ENCODE measurements around the gene DMPK.

The DMPK gene

DNA sequence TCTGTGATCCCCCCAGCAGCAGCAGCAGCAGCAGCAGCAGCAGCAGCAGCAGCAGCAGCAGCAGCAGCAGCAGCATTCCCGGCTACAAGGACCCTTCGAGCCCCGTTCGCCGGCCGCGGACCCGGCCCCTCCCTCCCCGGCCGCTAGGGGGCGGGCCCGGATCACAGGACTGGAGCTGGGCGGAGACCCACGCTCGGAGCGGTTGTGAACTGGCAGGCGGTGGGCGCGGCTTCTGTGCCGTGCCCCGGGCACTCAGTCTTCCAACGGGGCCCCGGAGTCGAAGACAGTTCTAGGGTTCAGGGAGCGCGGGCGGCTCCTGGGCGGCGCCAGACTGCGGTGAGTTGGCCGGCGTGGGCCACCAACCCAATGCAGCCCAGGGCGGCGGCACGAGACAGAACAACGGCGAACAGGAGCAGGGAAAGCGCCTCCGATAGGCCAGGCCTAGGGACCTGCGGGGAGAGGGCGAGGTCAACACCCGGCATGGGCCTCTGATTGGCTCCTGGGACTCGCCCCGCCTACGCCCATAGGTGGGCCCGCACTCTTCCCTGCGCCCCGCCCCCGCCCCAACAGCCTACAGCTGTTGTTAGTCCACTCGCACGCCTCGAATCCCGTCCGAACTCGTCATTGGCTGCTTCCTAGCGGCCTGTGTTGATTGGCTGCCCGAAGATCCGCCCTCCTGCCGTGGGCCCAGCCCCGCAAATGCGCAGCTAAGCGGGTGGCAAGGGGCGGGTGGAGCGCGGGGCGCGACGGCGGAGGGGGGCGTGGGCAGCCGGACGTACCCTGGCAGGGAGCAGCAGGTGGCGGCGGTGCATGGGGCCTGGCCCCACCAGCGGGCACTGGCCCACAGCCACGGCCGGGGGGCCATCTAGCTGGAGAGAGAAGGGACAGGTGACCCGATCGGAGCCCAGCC is 11.8 kb downstream of the DMPK start:
- peak; percentile 95 for DNase-seq (ENCODE audit: low spot score)
- TF ChIP-seq, protein P1, sequence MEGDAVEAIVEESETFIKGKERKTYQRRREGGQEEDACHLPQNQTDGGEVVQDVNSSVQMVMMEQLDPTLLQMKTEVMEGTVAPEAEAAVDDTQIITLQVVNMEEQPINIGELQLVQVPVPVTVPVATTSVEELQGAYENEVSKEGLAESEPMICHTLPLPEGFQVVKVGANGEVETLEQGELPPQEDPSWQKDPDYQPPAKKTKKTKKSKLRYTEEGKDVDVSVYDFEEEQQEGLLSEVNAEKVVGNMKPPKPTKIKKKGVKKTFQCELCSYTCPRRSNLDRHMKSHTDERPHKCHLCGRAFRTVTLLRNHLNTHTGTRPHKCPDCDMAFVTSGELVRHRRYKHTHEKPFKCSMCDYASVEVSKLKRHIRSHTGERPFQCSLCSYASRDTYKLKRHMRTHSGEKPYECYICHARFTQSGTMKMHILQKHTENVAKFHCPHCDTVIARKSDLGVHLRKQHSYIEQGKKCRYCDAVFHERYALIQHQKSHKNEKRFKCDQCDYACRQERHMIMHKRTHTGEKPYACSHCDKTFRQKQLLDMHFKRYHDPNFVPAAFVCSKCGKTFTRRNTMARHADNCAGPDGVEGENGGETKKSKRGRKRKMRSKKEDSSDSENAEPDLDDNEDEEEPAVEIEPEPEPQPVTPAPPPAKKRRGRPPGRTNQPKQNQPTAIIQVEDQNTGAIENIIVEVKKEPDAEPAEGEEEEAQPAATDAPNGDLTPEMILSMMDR (IDR thresholded peaks at IDR 0.05; ENCODE audit: extremely low read depth, missing control alignments): peak; percentile 89

DNA sequence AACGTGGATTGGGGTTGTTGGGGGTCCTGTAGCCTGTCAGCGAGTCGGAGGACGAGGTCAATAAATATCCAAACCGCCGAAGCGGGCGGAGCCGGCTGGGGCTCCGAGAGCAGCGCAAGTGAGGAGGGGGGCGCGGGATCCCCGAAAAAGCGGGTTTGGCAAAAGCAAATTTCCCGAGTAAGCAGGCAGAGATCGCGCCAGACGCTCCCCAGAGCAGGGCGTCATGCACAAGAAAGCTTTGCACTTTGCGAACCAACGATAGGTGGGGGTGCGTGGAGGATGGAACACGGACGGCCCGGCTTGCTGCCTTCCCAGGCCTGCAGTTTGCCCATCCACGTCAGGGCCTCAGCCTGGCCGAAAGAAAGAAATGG is 12.5 kb downstream of the DMPK start:
- peak; percentile 66 for DNase-seq (ENCODE audit: low spot score)
- TF ChIP-seq, protein P1 (IDR thresholded peaks at IDR 0.05; ENCODE audit: extremely low read depth, missing control alignments): no peak

DNA sequence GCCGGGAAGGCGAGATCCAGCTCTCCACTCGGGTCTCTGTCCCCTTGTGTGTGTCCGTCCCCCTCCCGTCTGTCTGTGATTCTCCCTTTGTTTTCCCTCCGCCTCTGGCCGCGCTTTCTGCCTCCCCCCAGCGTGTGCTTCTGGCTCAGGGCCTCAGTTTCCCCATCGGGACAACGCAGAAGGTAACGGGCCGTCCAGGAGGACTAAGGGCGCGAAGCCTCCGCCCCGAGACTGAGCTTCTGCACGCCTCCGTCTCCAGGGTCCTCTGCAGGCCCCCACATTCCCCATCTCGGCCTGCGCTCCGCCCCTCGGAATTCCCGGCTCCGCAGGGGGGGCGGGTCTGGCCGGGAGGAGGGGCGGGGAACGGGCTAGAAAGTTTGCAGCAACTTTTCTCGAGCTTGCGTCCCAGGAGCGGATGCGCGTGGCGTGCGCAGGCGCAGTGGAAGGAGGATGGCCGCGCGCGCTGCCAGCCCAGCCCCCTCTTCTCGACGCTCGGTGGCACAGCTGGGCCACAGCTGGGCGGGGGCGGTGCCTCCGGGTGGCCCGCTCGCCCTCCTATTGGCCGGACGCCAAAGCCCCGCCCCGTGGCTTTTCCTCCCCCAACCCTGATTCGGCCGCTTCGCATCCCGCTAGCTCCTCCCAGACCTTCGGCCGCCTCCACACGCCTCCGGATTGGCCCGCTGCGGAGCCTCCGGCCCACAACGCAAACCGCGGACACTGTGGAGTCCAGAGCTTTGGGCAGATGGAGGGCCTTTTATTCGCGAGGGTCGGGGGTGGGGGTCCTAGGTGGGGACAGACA is 13.1 kb downstream of the DMPK start, which contains the start of gene SIX5:
TSS of gene SIX5 (minus strand) at position 269 of the 799 bp plus-strand sequence. CDS start 408 bp downstream, outside the sequence.
- DNase-seq (ENCODE audit: low spot score): peak; percentile 100
- TF ChIP-seq, protein P1 (IDR thresholded peaks at IDR 0.05; ENCODE audit: extremely low read depth, missing control alignments): no peak

DNA sequence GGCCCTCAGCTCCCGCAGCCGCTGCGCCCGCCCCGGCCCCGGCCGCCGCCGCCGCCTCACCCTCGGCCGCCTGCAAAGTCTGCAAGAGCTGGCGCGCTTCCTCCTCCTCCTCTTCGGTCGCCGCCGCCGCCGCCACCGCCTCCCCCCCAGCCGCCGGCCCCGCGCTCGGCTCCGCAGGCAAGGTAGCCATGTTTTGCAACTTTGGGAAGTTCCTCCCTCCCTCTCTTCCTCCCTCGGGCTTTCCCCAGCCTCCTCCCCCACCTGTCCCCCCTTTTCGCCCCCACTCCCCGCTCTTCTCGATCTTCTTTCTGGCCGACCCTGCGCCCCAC is 13.7 kb downstream of the DMPK start:
- no peak for DNase-seq (ENCODE audit: low spot score)
- TF ChIP-seq, protein P1 (IDR thresholded peaks at IDR 0.05; ENCODE audit: extremely low read depth, missing control alignments): no peak

DNA sequence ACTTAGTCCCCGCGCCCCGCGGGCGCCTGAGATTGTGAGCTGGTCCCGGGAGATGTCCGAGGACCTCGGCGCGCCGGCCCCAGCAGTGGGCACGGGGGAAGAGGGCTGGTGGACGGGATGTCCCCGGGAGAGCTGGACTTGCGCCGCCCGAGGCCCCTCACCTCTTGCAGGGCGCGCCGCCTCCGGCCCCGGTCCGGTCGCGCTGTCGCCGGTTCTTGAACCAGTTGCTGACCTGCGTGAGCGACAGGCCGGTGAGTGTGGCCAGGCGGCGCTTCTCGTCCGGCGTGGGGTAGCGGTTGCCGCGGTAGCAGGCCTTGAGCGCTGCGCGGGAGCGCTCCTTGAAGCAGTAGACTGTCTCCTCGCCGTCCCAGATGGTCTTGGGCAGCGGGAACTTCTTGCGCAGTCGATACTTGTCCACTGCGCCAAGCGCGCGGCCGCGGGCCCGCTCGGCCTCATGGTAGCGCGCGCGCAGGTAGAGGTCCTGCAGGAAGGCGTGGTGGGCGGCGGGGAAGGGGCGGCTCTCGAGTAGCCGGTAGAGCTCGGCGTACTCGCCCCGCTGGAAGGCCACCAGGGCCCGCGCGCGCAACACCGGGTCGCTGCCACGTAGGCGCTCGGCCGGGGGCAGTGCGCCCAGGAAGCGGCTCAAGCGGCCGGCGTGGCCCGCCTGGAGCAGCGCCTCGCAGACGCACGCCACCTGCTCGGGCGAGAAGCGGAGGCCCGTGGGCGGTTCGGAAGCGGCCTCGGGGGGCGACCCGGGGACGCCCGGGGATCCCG is 14.2 kb downstream of the DMPK start:
- TF ChIP-seq, protein P1 (IDR thresholded peaks at IDR 0.05; ENCODE audit: extremely low read depth, missing control alignments): no peak
- peak; percentile 82 for DNase-seq (ENCODE audit: low spot score)

DNA sequence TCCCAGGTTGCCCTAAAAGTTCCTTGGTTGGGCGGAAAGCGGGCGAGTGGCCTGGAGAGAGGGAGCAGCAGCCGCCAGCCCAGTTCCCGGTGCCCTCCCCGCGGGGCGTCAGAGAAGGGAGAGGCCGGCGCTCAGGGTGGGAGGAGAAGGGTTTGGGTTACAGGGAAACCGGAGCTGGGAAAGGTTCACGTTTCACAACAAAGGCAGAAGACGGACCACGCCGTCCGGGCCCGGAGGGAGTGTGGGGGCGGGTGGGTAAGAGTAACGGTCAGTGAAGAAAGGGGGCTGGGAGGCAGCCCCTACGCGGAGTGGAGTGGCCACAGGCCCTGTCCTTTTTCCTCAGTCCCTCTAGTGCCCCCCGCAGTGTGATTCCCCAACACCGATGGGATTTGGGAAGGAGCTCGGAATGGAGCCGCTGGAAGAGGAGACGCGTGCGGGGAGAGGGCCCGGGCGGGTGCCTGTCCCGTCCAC is 14.8 kb downstream of the DMPK start:
- DNase-seq (ENCODE audit: low spot score): peak; percentile 43
- TF ChIP-seq, protein P1 (IDR thresholded peaks at IDR 0.05; ENCODE audit: extremely low read depth, missing control alignments): no peak
